Testis (tissue), 2 donors: Measurements from ENCODE around the gene UGT1A4.

ENCODE experiments used
- CTCF ChIP-seq, 3 experiments: fragments of 450-650 bp in 2 of 3; fragments of 200-600 bp in 1 of 3; sonication (generic) in 1 of 3; IDR thresholded peaks; one replicate each; pipeline ENCODE4 v1.5.1; 2016 to 2019; ENCODE audit warnings: antibody characterized with exemption in 3 of 3, mild to moderate bottlenecking in 2 of 3, moderate library complexity in 1 of 3
- POLR2A ChIP-seq: fragments of 450-650 bp; IDR thresholded peaks from one replicate; pipeline ENCODE4 v1.6.1; 2017; ENCODE audit warnings: antibody characterized with exemption, mild to moderate bottlenecking, moderate library complexity

DNA sequence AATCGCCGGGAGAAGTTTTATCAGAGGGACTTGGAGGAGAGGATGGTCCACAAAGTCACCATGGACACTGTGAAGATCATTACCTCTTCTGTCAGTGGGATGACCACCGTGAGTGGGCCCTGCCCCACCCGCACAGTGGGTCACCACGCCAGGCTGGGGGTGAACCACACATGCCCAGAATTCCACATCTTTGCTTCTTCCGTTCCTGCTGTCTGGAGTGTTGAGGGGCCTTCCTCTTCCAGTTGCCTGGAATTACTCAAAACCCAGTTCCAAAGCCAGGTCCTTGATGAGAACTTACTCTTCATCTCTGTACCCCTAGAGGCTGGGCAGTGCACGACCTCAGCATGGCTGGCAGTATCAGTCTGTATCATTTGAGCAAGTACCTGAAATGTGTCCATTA lies 81.7 kb downstream of the UGT1A4 start:
- TF ChIP-seq CTCF (IDR thresholded peaks at IDR 0.05) (no peak), POLR2A (no peak)
